Uterus (tissue), 2 donors: ENCODE measurements around the gene PACSIN2.

Experiments used
- POLR2A ChIP-seq, 2 donors: fragments of 450-650 bp; IDR thresholded peaks; one replicate each; pipeline ENCODE4 v1.6.1; 2016; ENCODE audit warnings: antibody characterized with exemption in 2 of 2, mild to moderate bottlenecking in 1 of 2, moderate library complexity in 1 of 2
- TF ChIP-seq, protein P1 (sequence below), 4 experiments: fragments of 200-600 bp in 2 of 4; fragments of 450-650 bp in 2 of 4; sonication (generic) in 2 of 4; IDR thresholded peaks; one replicate each; pipeline ENCODE4 v1.5.1; 2016 to 2019; ENCODE audit warnings: antibody characterized with exemption in 4 of 4, mild to moderate bottlenecking in 2 of 4, moderate library complexity in 1 of 4

DNA sequence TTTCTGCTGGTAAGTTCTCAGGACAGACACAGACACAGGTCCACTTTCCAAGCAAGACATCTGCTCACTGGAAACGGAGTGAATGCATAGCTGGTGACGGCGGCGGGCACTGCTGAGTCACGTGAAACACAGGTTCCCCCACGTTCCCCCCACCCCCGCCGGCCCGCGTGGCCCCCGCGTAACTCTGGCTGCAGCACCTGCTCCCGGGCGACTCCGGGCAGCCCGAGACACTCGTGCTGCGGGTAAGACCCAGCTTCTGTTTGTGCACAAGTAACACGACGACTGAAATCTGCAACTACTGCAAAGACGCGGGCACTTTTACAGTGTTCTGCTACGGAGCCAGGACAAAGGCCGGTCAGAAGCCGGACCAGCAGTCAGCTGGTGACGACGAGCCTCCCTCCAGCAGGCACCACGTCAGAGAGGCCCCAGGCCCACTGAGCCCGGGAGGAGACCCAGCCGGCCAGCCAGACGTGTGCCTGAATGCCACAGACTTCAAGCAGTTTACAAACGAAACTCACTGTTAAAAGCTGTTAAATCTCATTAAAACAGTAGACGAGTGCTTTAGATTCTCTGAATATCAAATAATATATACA, 145.0 kb downstream of the PACSIN2 start:
- TF ChIP-seq, protein P1, sequence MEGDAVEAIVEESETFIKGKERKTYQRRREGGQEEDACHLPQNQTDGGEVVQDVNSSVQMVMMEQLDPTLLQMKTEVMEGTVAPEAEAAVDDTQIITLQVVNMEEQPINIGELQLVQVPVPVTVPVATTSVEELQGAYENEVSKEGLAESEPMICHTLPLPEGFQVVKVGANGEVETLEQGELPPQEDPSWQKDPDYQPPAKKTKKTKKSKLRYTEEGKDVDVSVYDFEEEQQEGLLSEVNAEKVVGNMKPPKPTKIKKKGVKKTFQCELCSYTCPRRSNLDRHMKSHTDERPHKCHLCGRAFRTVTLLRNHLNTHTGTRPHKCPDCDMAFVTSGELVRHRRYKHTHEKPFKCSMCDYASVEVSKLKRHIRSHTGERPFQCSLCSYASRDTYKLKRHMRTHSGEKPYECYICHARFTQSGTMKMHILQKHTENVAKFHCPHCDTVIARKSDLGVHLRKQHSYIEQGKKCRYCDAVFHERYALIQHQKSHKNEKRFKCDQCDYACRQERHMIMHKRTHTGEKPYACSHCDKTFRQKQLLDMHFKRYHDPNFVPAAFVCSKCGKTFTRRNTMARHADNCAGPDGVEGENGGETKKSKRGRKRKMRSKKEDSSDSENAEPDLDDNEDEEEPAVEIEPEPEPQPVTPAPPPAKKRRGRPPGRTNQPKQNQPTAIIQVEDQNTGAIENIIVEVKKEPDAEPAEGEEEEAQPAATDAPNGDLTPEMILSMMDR (IDR thresholded peaks at IDR 0.05) = no peak
- no peak for TF ChIP-seq POLR2A (IDR thresholded peaks at IDR 0.05)
